C4-2B (cell line): Measurements from ENCODE around the gene SEPTIN8.

Source experiments
- H3K27ac ChIP-seq: fragments of 450-650 bp; 2 replicates; pipeline ENCODE4 v1.5.1; 2017
- CTCF ChIP-seq: fragments of 450-650 bp; conservative IDR thresholded peaks from 2 replicates; pipeline ENCODE4 v1.5.1; 2017; ENCODE audit warnings: mild to moderate bottlenecking
- ZFX ChIP-seq: fragments of 450-650 bp; IDR thresholded peaks from 2 replicates; pipeline ENCODE4 v1.6.1; 2017

SEPTIN8 gene

GRCh38 chr5:132747616-132748440 lies 29.2 kb downstream of the SEPTIN8 start:
- TF ChIP-seq ZFX (no peak), CTCF (no peak)
- H3K27ac ChIP-seq = no peak overlapping the region

GRCh38 chr5:132746954-132747615 lies 30.0 kb downstream of the SEPTIN8 start, which contains the start of gene CCNI2:
Gene CCNI2, plus strand, starts transcription at chr5:132747426. Its CDS starts 70 bp downstream, at chr5:132747496.
- H3K27ac ChIP-seq = no peak within 1 kb of the TSS
- TF ChIP-seq CTCF = no peak; the same call in 1 of the 2 replicates
- no peak for TF ChIP-seq ZFX

- no peak overlapping the region for H3K27ac ChIP-seq
- TF ChIP-seq CTCF (no peak), ZFX (no peak)
Observed at GRCh38 chr5:132746592-132746953, 30.5 kb downstream of the SEPTIN8 start.

- TF ChIP-seq CTCF = no peak
- no peak for TF ChIP-seq ZFX
Observed at GRCh38 chr5:132744659-132745058, 32.4 kb downstream of the SEPTIN8 start.

GRCh38 chr5:132742626-132743025 lies 34.4 kb downstream of the SEPTIN8 start:
- H3K27ac ChIP-seq = no peak overlapping the region
- no peak for TF ChIP-seq ZFX
- no peak for TF ChIP-seq CTCF

More at GRCh38 chr5:132744659-132745058, 32.4 kb downstream of the SEPTIN8 start:
- H3K27ac ChIP-seq = no peak overlapping the region

- TF ChIP-seq ZFX (no peak), CTCF (no peak)
- H3K27ac ChIP-seq = no peak overlapping the region
Observed at GRCh38 chr5:132742158-132742557, 34.9 kb downstream of the SEPTIN8 start.

- no peak overlapping the region for H3K27ac ChIP-seq
Observed at GRCh38 chr5:132739232-132739631, 37.8 kb downstream of the SEPTIN8 start.

More at GRCh38 chr5:132739232-132739631, 37.8 kb downstream of the SEPTIN8 start:
- TF ChIP-seq CTCF (no peak), ZFX (no peak)
